Measurements from ENCODE around the gene CORO7.
"Not testable (repeated sequence)": the region's sequence is repeated elsewhere in the genome, so short reads cannot be mapped to it uniquely, and the experiment has no call there.

- not testable (repeated sequence) for TF ChIP-seq MAX (IDR thresholded peaks at IDR 0.05; ENCODE audit: low read depth); CTCF (IDR thresholded peaks at IDR 0.05); YY1 (IDR thresholded peaks at IDR 0.05; ENCODE audit: low read depth); TAF1 (IDR thresholded peaks at IDR 0.05; ENCODE audit: borderline replicate concordance, low read depth, low read length); SMC3 (IDR thresholded peaks at IDR 0.05; ENCODE audit: low read depth, low read length); FOSL2 (IDR thresholded peaks at IDR 0.05; ENCODE audit: borderline replicate concordance, low read depth); CHD2 (IDR thresholded peaks at IDR 0.05; ENCODE audit: low read length, partially characterized antibody); REST (IDR thresholded peaks at IDR 0.05; ENCODE audit: low read depth, low read length); EP300 (IDR thresholded peaks at IDR 0.05; ENCODE audit: borderline replicate concordance in 1 of 2, low read depth in 1 of 2, low read length in 1 of 2); POLR2AphosphoS5 (IDR thresholded peaks at IDR 0.05; ENCODE audit: low read depth, low read length); PBX3 (IDR thresholded peaks at IDR 0.05)
These were observed 22.5 kb downstream of the CORO7 start for GRCh38 chr16:4393850-4394249.

Measured in SK-N-SH (cell line).